Measurements from ENCODE around the gene XRCC4. TPM values are rescaled to one million over a fixed set of nuclear protein-coding genes. Genes with fewer than 3 reads are reported as not detected.

XRCC4 gene
- total and polyA plus RNA-seq, 2 of the 8 experiments (the other 6 are each of a cell fraction or from before 2014, with no cell fraction given): 3.0 to 8.3 TPM

DNA sequence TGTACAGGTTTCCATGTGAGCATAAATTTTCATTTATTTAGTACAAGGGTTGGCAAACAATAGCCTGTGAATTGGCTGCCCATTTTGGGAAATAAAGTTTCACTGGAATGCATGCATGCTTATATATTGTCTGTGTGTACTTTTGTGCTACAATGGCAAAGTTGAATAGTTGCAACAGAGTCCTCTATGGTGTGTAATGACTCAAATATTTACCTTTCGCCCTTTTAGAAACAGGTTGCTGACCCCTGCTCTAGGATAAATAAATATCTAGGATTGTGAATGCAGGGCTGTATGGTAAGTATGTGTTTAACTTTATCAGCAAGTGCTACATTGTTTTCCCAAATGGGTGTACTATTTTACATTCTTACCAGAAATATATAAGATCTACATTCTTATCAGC, 47.2 kb downstream of the XRCC4 start:
- no peaks in the 10 kb centered on the region for H4K20me1 ChIP-seq (replicated peaks in 1 of 2; ENCODE audit: control insufficient read depth in 1 of 2, insufficient read depth in 2 of 2, low read length in 2 of 2)
- no peak overlapping the region for H4K5ac ChIP-seq (ENCODE audit: insufficient read length, low read depth, low read length)
- H3K23me2 ChIP-seq (ENCODE audit: low read depth, low read length): no peaks in the 10 kb centered on the region
- FAIRE-seq (no peak), DNase-seq (ENCODE audit: low read depth in 1 of 2, low spot score in 2 of 2) (no peak)
- H2BK15ac ChIP-seq (ENCODE audit: low read length): no peak overlapping the region
- no peak overlapping the region for H3K18ac ChIP-seq (ENCODE audit: extremely low read depth, low read length)
- H3K14ac ChIP-seq (ENCODE audit: insufficient read length): no peak overlapping the region
- H2AFZ ChIP-seq (ENCODE audit: low read length): no peak overlapping the region
- H3K36me3 ChIP-seq (ENCODE audit: control insufficient read depth in 2 of 4, insufficient read depth in 4 of 4, low read length in 3 of 4): no peaks in the 10 kb centered on the region
- no peak overlapping the region for H3K4me3 ChIP-seq (ENCODE audit: extremely low read depth in 1 of 4, insufficient read depth in 2 of 4, low read depth in 3 of 4, low read length in 4 of 4)
- ChIA-PET CTCF (ENCODE audit: partially characterized antibody) (no interaction called here), POLR2A (ENCODE audit: partially characterized antibody) (no interaction called here)
- H2BK20ac ChIP-seq (ENCODE audit: low read length): no peak overlapping the region
- no peak overlapping the region for H3K23ac ChIP-seq (ENCODE audit: insufficient read length)
- H3K9ac ChIP-seq (replicated peaks in 1 of 4; ENCODE audit: extremely low read depth in 1 of 4, low read depth in 3 of 4, low read length in 3 of 4): no peak overlapping the region
- no peaks in the 10 kb centered on the region for H3K79me2 ChIP-seq (ENCODE audit: control insufficient read depth in 1 of 2, insufficient read depth in 2 of 2, low read length in 2 of 2)
- no peaks in the 10 kb centered on the region for H3K79me1 ChIP-seq (ENCODE audit: low read depth, low read length)
- no peak overlapping the region for H2AK5ac ChIP-seq (ENCODE audit: low read depth, low read length)
- no peak overlapping the region for H2BK120ac ChIP-seq (replicated peaks; ENCODE audit: low read depth, low read length)
- H2BK12ac ChIP-seq (ENCODE audit: low read depth, low read length): no peak overlapping the region
- H2BK5ac ChIP-seq (ENCODE audit: low read depth, low read length): no peak overlapping the region
- H3K4ac ChIP-seq (replicated peaks; ENCODE audit: insufficient read length, low read depth, low read length): no peak overlapping the region
- no peak overlapping the region for H4K91ac ChIP-seq (replicated peaks; ENCODE audit: insufficient read length, low read length)
- no peaks in the 10 kb centered on the region for H3K9me3 ChIP-seq (ENCODE audit: insufficient read depth in 2 of 2, low read depth in 1 of 2, low read length in 1 of 2)
- H3K56ac ChIP-seq (replicated peaks; ENCODE audit: insufficient read length, low read depth, low read length): no peak overlapping the region
- H3K27me3 ChIP-seq (replicated peaks in 1 of 4; ENCODE audit: control insufficient read depth in 3 of 4, extremely low read depth in 1 of 4, insufficient read depth in 3 of 4, low read length in 3 of 4): no peaks in the 10 kb centered on the region
- no peak overlapping the region for H3K27ac ChIP-seq (ENCODE audit: low read depth, low read length)
- H4K8ac ChIP-seq (ENCODE audit: extremely low read depth, insufficient read depth, low read length): no peak overlapping the region
- H3K4me2 ChIP-seq (ENCODE audit: insufficient read depth in 1 of 2, low read depth in 2 of 2, low read length in 2 of 2): no peak overlapping the region
- H3K4me1 ChIP-seq (replicated peaks in 1 of 4; ENCODE audit: control insufficient read depth in 3 of 4, insufficient read depth in 4 of 4, low read length in 3 of 4): no peaks in the 10 kb centered on the region
- WGBS, 2 experiments (ENCODE audit: extremely low coverage in 1 of 2, insufficient coverage in 1 of 2, insufficient read length in 1 of 2, insufficient replicate concordance in 2 of 2, low coverage in 1 of 2, low lambda C conversion rate in 2 of 2, missing lambda C conversion rate in 1 of 2): 73% methylated on average over 1 of the region's 1 CpG; no CpG with 5 or more reads in 1 of the 2 experiments
- TF ChIP-seq, protein P1, sequence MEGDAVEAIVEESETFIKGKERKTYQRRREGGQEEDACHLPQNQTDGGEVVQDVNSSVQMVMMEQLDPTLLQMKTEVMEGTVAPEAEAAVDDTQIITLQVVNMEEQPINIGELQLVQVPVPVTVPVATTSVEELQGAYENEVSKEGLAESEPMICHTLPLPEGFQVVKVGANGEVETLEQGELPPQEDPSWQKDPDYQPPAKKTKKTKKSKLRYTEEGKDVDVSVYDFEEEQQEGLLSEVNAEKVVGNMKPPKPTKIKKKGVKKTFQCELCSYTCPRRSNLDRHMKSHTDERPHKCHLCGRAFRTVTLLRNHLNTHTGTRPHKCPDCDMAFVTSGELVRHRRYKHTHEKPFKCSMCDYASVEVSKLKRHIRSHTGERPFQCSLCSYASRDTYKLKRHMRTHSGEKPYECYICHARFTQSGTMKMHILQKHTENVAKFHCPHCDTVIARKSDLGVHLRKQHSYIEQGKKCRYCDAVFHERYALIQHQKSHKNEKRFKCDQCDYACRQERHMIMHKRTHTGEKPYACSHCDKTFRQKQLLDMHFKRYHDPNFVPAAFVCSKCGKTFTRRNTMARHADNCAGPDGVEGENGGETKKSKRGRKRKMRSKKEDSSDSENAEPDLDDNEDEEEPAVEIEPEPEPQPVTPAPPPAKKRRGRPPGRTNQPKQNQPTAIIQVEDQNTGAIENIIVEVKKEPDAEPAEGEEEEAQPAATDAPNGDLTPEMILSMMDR (IDR thresholded peaks at IDR 0.05; ENCODE audit: control extremely low read depth in 1 of 3, insufficient read depth in 1 of 3, low read depth in 1 of 3, low read length in 3 of 3): no peak
- no peak for TF ChIP-seq SAP30 (IDR thresholded peaks at IDR 0.05; ENCODE audit: insufficient read depth, insufficient replicate concordance, low read length)
- TF ChIP-seq EZH2 (IDR thresholded peaks at IDR 0.05; ENCODE audit: low read depth, low read length, severe bottlenecking): no peak
- TF ChIP-seq RFX5 (IDR thresholded peaks at IDR 0.05; ENCODE audit: borderline replicate concordance, low read depth, low read length): no peak
- no peak for TF ChIP-seq SP1 (IDR thresholded peaks at IDR 0.05; ENCODE audit: low read depth, low read length)
- no peak for TF ChIP-seq HDAC6 (IDR thresholded peaks at IDR 0.05; ENCODE audit: low read depth, low read length)
- no peak for TF ChIP-seq CTBP2 (IDR thresholded peaks at IDR 0.05; ENCODE audit: borderline replicate concordance, insufficient read depth, insufficient read length, low read length)
- TF ChIP-seq, protein P2, sequence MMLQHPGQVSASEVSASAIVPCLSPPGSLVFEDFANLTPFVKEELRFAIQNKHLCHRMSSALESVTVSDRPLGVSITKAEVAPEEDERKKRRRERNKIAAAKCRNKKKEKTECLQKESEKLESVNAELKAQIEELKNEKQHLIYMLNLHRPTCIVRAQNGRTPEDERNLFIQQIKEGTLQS (IDR thresholded peaks at IDR 0.05; ENCODE audit: insufficient read depth, low read depth, low read length): no peak
- no peak for TF ChIP-seq CEBPB (IDR thresholded peaks at IDR 0.05; ENCODE audit: low read depth, low read length)
- no peak for TF ChIP-seq BRCA1 (IDR thresholded peaks at IDR 0.05; ENCODE audit: low read depth, low read length)
- TF ChIP-seq NRF1 (IDR thresholded peaks at IDR 0.05; ENCODE audit: low read depth, low read length): no peak
